NCI-H748 (cell line): Measurements from ENCODE around the gene ZNF516.

Experiments
- DNase-seq: peaks from one replicate; lab custom pipeline; 2025; ENCODE audit not compliant: unreplicated experiment; lab: John Stamatoyannopoulos, UW

The ZNF516 gene

GRCh38 chr18:76348267-76349066, 146.6 kb downstream of the ZNF516 start:
- peak; percentile 90 for DNase-seq

DNA sequence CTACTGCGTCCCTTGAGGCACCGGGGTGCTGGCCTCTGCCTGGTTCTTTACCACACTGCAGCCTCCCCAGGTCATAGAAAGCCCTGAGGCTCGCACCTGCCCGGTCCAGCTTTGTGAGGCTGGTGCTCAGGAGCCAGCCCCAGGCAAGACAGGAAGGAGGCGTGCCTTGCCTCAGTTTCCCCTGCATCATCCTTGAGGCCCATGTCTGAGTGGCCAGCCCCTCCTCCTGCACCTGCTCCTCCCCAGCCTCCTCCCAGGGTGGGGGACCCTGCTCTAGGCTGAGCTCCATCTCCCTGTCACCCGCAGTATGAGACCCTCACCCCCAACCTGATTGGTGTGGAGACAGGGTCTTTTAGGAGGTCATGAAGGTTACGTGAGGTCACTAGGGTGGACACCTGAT, 147.7 kb downstream of the ZNF516 start:
- DNase-seq = no peak

DNA sequence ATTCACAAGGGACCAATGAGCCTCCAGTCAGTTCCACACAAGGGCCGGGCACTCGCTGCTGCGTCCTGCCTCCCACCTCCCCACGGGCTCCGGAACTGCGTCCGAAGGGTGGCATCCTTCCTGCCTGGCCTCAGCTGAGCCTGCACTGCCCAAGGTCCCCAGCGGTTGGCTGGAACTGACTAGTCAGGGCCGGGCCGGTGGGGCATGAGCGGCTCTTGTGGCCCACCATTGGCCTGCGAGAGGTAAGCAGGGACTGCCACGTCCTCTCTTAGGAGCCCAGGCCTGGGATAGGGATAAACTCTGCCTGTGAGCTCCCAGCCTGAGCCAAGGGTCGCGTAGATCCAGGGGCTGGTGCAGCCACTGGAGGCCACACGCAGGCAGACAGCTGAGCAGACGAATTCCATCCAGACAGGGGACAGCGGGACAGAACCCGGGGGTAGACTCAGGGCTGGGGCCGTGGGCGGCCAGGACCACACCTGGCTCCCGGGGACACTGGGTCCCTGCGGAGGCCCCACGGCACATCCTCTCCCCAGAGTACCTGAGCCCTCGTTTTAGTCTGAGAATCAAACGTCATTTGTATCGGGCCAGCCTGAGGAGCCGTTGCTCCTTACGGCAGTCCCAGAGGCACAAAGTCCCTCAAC, 148.4 kb downstream of the ZNF516 start:
- DNase-seq = no peak

- no peak for DNase-seq
These were observed 149.1 kb downstream of the ZNF516 start for GRCh38 chr18:76345901-76346300.

GRCh38 chr18:76343938-76344569, 151.0 kb downstream of the ZNF516 start:
- DNase-seq = no peak

DNA sequence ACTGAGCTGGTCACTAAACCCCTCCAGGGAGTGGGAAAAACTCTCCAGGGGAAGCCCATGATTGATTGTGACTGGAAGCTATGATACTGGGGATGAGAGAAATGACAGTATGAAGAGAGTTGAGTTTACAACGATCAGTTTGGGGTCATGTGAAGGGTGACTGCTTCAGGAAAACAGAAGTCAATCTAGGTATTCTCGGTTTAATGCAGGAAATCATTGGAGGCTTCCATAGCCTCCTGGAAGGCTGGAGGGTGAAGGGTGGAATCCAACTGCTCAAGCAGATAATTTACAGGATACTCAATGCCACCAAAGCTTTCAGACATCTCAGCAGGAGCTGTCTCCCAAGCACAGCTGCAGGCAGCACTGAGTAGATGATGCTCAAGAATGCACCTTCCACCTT, 154.6 kb downstream of the ZNF516 start:
- no peak for DNase-seq

DNA sequence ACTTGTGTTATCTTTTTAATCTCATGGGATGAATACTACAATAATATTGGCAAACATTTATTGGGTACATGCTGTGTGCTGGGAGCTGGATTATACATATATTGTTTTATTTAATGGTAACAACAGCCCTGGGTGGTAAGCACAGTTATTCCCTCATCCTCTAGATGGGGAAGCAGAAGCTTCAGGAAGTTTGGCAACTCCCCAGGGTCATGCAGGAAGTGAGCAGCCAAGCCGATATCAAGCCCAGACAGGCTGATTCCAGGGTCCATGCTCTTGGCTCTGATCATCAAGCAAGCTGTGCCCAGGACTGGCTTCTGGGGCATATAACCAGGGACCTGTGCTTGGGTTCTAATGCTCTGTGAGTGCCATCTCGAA, 155.8 kb downstream of the ZNF516 start:
- no peak for DNase-seq

- DNase-seq = no peak
These were observed 156.3 kb downstream of the ZNF516 start for GRCh38 chr18:76338619-76339245.

DNA sequence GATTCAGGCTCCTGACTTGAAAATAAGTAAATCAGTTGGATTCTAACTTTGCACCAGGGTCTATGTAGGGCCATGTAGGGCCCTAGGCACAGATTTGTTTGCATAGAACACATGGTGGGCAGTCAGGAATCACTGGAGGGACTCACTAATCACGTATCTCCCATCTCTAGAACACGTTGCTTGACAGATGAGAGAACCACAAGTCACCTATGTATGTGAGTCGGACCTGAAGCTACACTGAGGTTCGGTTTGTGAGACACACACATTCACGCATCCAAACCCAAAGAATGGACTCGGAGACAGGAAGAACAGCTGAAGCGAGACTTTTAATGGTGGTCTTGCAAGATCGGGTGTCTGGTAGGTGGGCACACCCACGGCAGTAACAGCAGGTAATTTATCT, 157.0 kb downstream of the ZNF516 start:
- no peak for DNase-seq

GRCh38 chr18:76335859-76336640, 159.0 kb downstream of the ZNF516 start:
- no peak for DNase-seq

GRCh38 chr18:76328140-76328539, 166.9 kb downstream of the ZNF516 start:
- no peak for DNase-seq

GRCh38 chr18:76323891-76324290, 171.2 kb downstream of the ZNF516 start:
- no peak for DNase-seq

DNA sequence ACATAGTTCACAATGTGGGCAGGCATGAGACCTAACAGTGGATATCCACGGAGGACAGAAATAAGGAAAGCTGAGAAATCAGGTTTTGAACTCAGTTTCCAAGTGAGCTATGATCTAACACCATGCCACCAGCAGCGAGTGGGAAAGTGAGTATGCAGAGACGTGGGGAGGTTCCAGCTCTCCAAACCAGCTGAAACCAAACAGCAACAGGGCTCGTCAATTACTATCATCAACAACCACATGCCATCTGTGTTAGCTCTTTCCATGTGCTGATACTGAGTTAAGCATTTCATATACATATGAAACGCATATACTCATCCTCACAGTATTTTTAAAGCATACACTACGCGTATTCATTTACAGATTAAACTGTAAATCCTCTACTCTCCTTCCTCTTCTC, 172.4 kb downstream of the ZNF516 start:
- DNase-seq = no peak

- no peak for DNase-seq
These were observed 175.7 kb downstream of the ZNF516 start for GRCh38 chr18:76319366-76319765.

DNA sequence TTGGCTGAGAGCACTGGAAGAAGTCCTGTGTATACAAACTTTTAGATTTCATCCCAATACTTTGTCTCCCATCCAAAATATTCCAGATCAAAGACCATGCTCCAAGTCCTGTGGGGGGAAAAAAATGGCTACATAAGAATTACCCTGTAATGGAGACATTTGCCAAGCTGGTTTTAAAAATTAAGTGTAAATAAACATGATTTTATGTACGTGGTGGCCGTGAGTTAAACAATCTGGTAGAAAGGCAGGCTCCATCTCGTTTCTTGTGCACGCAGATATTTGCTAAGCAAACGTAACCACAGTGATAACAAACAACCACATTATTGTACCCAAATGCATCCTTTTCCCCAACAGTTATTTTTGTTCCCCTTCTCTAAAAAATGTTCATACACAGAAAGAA, 176.4 kb downstream of the ZNF516 start:
- DNase-seq = no peak

GRCh38 chr18:76317136-76317535, 177.9 kb downstream of the ZNF516 start:
- DNase-seq = no peak

- DNase-seq = no peak
These were observed 179.3 kb downstream of the ZNF516 start for GRCh38 chr18:76315722-76316230.

- DNase-seq = no peak
These were observed 180.5 kb downstream of the ZNF516 start for GRCh38 chr18:76314496-76314895.

- no peak for DNase-seq
These were observed 181.0 kb downstream of the ZNF516 start for GRCh38 chr18:76314015-76314414.
